Measurements from ENCODE around the gene CACNG7. TPM values are rescaled to one million over a fixed set of nuclear protein-coding genes. Genes with fewer than 3 reads are reported as not detected.

Gene CACNG7
- total RNA-seq, 2 donors from 2014 or later, result not detected

DNA sequence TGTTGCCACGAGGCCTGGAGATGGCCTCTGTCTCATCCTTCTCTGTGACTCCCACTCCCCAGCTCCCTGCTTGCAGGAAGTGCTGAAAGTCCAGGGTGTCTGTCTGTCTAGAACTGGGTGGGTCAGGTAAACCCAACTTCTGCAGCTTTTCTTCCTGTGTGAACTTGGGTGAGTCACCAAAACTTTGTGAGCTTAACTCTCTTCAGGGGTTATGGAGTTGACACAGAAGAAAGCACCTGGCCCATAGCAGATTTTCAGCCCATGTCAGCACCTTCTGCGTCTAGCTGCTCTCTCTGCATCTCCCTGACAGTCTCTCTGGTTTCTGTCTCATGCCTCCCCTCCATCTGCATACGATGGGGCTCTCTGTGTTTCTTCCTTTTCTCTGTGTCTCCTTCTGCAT lies 4.2 kb upstream of the CACNG7 start:
- H3K9me3 Mint-ChIP-seq, result no peaks in the 10 kb centered on the region
- H3K4me1 Mint-ChIP-seq (ENCODE audit: low read depth), result peaks cover 32% of the 10 kb centered on the region
- H3K27ac Mint-ChIP-seq, result no peak overlapping the region
- ATAC-seq (replicated peaks in 1 of 2) (no peak), DNase-seq (no peak)
- no peak overlapping the region for H3K4me3 Mint-ChIP-seq
- peaks cover 65% of the 10 kb centered on the region for H3K27me3 Mint-ChIP-seq (ENCODE audit: low read depth)
- H3K36me3 Mint-ChIP-seq (ENCODE audit: insufficient read depth in 2 of 2), result peaks cover 0 to 2% of the 10 kb centered on the region in 2 donors

DNA sequence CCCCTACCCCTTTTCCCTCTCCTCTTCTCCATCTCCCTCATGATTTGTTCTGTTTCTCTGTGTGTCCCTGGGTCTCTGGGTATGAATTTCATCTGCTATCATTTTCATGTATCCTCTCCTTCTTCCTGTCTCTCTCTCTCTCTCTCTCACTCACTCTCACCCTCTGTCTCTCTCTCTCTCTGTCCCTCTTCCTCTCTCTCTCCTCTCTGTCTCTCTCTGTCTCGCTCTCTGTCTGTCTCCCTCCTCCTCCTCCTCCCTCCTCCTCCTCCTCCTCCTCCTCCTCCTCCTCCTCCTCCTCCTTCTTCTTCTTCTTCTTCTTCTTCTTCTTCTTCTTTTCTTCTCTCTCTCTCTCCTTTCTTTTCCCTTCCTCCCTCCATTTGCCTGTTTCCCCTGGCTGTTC lies 3.3 kb upstream of the CACNG7 start:
- Mint-ChIP-seq H3K36me3 (ENCODE audit: insufficient read depth in 2 of 2) (peaks cover 0 to 2% of the 10 kb centered on the region in 2 donors), H3K9me3 (no peaks in the 10 kb centered on the region), H3K4me3 (no peak overlapping the region), H3K27ac (no peak overlapping the region), H3K4me1 (ENCODE audit: low read depth) (peaks cover 32% of the 10 kb centered on the region), H3K27me3 (ENCODE audit: low read depth) (peaks cover 74% of the 10 kb centered on the region)
- ATAC-seq (replicated peaks in 1 of 2) (no peak), DNase-seq (no peak)

DNA sequence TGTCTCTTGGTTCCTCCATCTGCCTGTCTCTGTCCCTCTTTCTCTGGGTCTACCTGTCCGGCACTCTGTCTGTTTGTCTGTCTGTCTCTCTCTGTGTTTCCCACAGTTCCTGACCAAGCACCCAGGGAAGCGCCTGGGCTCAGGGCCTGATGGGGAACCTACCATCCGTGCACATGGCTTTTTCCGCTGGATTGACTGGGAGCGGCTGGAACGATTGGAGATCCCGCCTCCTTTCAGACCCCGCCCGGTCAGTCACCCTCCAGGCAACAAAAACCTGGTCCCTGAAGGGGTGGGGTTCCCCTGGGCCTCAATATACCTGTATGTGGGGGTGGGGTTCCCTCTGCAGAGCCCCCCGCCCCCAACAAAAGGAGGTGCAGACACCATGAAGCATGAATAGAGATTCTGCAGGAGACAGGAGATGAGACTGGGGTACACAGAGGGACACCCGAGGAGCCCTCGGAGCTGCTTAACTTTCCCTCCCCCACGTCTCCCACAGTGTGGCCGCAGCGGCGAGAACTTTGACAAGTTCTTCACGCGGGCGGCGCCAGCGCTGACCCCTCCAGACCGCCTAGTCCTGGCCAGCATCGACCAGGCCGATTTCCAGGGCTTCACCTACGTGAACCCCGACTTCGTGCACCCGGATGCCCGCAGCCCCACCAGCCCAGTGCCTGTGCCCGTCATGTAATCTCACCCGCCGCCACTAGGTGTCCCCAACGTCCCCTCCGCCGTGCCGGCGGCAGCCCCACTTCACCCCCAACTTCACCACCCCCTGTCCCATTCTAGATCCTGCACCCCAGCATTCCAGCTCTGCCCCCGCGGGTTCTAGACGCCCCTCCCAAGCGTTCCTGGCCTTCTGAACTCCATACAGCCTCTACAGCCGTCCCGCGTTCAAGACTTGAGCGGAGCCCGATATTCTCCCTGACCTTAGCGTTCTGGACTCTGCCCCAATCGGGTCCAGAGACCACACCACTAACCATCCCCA lies 2.6 kb upstream of the CACNG7 start:
- Mint-ChIP-seq H3K27me3 (ENCODE audit: low read depth) (peaks cover 81% of the 10 kb centered on the region), H3K27ac (no peak overlapping the region), H3K9me3 (no peaks in the 10 kb centered on the region), H3K4me1 (ENCODE audit: low read depth) (peaks cover 32% of the 10 kb centered on the region), H3K36me3 (ENCODE audit: insufficient read depth in 2 of 2) (peaks cover 0 to 2% of the 10 kb centered on the region in 2 donors), H3K4me3 (peak overlapping the region in 1 of 2 donors; percentile 44)
- DNase-seq (peak; percentile 79 to 81), ATAC-seq (replicated peaks in 1 of 2) (peak; percentile 56 to 57)

DNA sequence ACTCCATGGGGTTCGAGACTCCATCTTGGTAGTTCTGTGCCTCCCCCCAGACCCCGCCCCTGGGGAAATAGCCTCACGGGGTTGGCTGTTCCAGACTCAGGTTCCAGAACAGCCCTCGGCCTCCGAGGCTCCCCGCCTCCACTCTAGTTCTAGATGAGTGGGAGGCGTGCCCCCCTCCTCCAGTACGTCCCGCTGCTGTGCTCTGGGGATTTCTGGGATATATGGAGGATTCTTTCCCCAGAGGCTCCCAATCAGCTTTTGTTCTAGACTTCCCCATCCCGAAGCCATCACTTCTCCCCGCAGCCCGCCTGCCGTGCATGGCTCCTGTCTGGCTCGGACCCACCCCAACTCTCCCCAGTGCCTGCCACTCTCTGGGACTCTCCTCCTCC lies 1.9 kb upstream of the CACNG7 start:
- peaks cover 32% of the 10 kb centered on the region for H3K4me1 Mint-ChIP-seq (ENCODE audit: low read depth)
- H3K4me3 Mint-ChIP-seq, result peak overlapping the region; percentile 30 to 44
- peaks cover 0 to 2% of the 10 kb centered on the region in 2 donors for H3K36me3 Mint-ChIP-seq (ENCODE audit: insufficient read depth in 2 of 2)
- H3K9me3 Mint-ChIP-seq, result no peaks in the 10 kb centered on the region
- no peak overlapping the region for H3K27ac Mint-ChIP-seq
- no peak for ATAC-seq (replicated peaks in 1 of 2)
- H3K27me3 Mint-ChIP-seq (ENCODE audit: low read depth), result peaks cover 86% of the 10 kb centered on the region
- no peak for DNase-seq

DNA sequence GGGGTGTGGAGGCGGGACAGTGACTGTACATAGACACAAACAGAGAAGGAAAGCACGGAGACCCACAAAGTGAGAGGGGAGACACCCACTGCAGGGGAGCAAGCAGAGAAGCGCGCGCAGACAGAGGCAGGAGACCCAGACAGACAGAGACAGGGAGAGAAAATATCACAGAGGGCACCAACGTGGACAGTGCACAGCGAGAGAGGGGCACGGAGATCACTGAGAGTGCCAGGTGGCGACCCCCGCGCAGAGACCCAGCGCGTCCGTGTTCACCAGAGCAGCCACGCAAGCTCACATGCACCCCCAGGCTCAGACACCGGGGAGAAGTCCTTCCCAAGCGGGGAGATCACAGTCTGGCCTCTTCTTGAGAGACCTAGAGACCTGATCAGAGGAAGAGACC lies 1.4 kb upstream of the CACNG7 start:
- peaks cover 32% of the 10 kb centered on the region for H3K4me1 Mint-ChIP-seq (ENCODE audit: low read depth)
- ATAC-seq (replicated peaks in 1 of 2), result peak; percentile 9 to 10

DNA sequence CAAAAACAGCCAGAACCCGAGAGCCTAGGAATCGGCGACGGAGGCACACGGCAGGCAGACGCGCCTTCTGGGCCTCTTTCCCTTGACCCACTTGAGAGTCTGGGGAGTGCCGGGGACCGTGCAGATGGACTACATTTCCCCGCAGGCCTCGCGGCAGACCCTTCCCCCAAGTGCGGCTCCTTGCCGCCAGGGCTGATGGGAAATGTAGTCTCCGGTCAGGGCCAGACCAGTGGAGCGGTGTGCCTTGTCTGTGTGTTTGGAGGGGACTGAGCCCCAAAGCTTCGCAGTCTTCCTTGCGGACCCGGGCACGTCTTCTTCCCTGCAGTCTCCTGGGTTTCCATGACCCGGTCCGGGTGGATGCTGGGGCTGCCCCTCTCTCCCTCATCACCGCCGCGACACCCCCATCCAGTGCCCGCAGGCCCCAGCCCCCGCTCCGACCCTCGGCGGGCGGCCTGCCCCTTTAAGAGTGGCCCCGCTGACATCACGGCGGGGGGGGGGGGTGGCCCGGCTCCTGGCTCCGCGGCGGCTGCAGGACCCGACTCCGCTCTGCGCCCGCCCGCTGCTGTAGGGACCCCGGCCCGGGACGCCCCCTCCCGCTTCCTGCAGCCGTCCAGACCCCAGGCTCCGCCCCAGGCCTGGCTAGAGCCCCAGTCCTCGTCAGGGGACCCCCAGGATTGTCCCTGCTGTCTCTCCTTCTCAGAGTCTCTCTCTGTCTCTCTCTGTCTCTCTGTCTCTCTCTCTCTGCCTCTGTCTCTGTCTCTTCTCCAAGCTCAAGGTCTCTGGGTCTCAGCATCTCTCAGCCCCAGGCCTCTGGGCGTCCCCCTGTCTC lies 758 bp upstream of the CACNG7 start:
- DNase-seq, result peak; percentile 67 to 71
- peaks cover 32% of the 10 kb centered on the region for H3K4me1 Mint-ChIP-seq (ENCODE audit: low read depth)
- peak overlapping the region; percentile 44 to 78 for H3K4me3 Mint-ChIP-seq
- H3K27ac Mint-ChIP-seq, result no peak overlapping the region
- H3K9me3 Mint-ChIP-seq, result no peaks in the 10 kb centered on the region
- peaks cover 0 to 2% of the 10 kb centered on the region in 2 donors for H3K36me3 Mint-ChIP-seq (ENCODE audit: insufficient read depth in 2 of 2)
- H3K27me3 Mint-ChIP-seq (ENCODE audit: low read depth), result peaks cover 83% of the 10 kb centered on the region
- peak; percentile 93 to 95 for ATAC-seq (replicated peaks in 1 of 2)

More for the DNA sequence above, 1.4 kb upstream of the CACNG7 start:
- no peaks in the 10 kb centered on the region for H3K9me3 Mint-ChIP-seq
- H3K27ac Mint-ChIP-seq, result no peak overlapping the region
- DNase-seq, result no peak
- H3K36me3 Mint-ChIP-seq (ENCODE audit: insufficient read depth in 2 of 2), result peaks cover 0 to 2% of the 10 kb centered on the region in 2 donors
- peaks cover 83% of the 10 kb centered on the region for H3K27me3 Mint-ChIP-seq (ENCODE audit: low read depth)
- H3K4me3 Mint-ChIP-seq, result peak overlapping the region; percentile 30 to 31

DNA sequence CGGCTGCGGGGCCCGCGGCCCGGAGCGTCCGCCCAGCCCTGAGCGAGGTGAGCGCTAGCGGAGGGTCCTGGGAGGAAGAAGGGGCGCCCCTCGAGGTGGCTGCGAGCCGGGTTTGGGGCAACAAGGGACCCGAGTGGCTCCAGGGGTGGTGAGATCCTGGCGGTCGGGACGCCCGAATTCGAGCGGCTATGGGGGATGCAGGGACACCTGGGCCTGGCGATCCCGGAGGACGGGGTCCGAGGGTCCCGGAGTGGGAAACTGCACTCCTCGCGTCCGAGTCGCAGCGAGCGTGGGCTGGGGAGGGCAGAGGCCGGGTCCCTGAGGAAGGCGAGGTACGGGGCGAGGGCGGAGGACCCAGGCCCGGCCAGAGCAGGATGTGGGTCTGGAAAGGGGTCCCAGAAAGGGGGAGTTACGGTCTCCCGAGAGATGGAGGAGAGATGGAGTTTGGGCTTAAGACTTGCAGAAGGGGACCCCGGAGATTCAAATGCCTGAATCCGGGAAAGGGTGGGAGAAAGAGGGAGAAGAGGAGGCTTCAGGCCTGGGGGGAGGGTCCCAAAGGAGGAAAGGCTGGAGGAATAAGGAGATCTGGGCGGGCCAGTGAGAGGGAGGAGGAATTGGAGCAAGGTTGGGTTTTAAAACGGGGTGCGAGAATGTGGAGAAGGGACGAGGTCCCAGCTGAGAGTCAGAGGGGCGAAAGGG lies 542 bp downstream of the CACNG7 start:
- peaks cover 77% of the 10 kb centered on the region for H3K27me3 Mint-ChIP-seq (ENCODE audit: low read depth)
- DNase-seq, result no peak
- H3K36me3 Mint-ChIP-seq (ENCODE audit: insufficient read depth in 2 of 2), result peaks cover 0 to 2% of the 10 kb centered on the region in 2 donors
- H3K27ac Mint-ChIP-seq, result no peak overlapping the region
- H3K9me3 Mint-ChIP-seq, result no peaks in the 10 kb centered on the region
- ATAC-seq (replicated peaks in 1 of 2), result no peak
- H3K4me1 Mint-ChIP-seq (ENCODE audit: low read depth), result peaks cover 32% of the 10 kb centered on the region
- no peak overlapping the region for H3K4me3 Mint-ChIP-seq

DNA sequence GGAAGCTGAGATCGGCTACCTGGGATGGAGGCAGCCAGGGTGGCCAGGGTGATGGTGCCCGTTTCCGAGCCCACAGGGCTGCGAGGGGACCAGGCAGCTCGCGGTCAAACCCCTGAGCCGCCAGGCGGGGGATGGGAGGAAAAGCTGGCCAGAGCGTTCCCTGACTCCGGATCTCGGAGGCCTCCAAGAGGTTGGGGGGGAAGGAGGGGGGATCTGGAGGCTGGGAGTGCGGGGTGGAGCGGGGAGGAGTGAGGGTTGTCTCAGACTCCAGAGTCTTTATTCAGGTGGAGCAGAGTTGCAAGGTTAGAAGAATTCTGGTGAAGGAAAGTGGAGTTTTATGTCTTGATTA lies 1.1 kb downstream of the CACNG7 start:
- ATAC-seq (replicated peaks in 1 of 2) (no peak), DNase-seq (no peak)
- no peak overlapping the region for H3K4me3 Mint-ChIP-seq
- H3K9me3 Mint-ChIP-seq, result peaks cover 0 to 3% of the 10 kb centered on the region in 2 donors
- H3K27me3 Mint-ChIP-seq (ENCODE audit: low read depth), result peaks cover 77% of the 10 kb centered on the region
- no peak overlapping the region for H3K27ac Mint-ChIP-seq
- peaks cover 32% of the 10 kb centered on the region for H3K4me1 Mint-ChIP-seq (ENCODE audit: low read depth)
- peaks cover 0 to 2% of the 10 kb centered on the region in 2 donors for H3K36me3 Mint-ChIP-seq (ENCODE audit: insufficient read depth in 2 of 2)

DNA sequence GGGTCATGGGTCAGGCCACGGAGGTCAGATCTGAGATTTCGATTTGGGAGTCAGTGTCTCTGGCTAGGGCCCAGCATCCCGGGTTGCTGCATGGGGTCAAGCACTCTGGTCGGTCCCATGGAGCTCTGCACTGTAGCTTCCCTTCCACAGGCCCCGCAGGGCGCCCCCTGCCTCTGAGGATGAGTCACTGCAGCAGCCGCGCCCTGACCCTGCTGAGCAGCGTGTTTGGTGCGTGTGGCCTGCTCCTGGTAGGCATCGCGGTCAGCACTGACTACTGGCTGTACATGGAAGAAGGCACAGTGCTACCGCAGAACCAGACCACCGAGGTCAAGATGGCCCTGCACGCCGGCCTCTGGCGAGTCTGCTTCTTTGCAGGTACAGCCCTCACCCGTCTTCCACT lies 3.6 kb downstream of the CACNG7 start:
- Mint-ChIP-seq H3K27ac (no peak overlapping the region), H3K27me3 (ENCODE audit: low read depth) (peaks cover 56% of the 10 kb centered on the region), H3K36me3 (ENCODE audit: insufficient read depth in 2 of 2) (peaks cover 0 to 2% of the 10 kb centered on the region in 2 donors), H3K4me1 (ENCODE audit: low read depth) (peaks cover 13% of the 10 kb centered on the region), H3K4me3 (no peak overlapping the region), H3K9me3 (peaks cover 0 to 3% of the 10 kb centered on the region in 2 donors)
- DNase-seq (peak in 1 of 2 donors; percentile 35), ATAC-seq (replicated peaks in 1 of 2) (no peak)

DNA sequence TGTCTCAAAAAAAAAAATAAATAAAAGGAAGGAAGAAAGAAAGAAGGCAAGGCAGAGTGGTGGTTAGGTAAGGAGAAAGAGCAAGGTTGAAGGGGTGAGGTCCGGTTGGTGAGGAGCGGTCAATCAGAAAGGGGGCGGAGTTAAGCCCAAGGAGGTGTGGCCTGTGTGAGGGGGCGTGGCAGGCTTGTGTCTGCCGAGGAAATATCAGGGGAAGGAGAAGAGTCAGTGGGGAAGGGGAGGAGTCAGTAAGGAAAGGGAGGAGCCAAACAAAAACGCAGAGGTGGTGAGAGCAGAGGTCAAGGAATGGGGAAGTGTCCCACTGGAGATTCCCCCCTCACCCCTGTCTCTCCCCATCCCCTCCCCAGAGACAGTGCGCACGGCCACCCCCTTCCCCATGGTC lies 5.9 kb downstream of the CACNG7 start:
- no peak for DNase-seq
- H3K27ac Mint-ChIP-seq, result no peak overlapping the region
- ATAC-seq (replicated peaks in 1 of 2), result no peak
- H3K36me3 Mint-ChIP-seq (ENCODE audit: insufficient read depth in 2 of 2), result no peaks in the 10 kb centered on the region
- H3K4me3 Mint-ChIP-seq, result no peak overlapping the region
- H3K4me1 Mint-ChIP-seq (ENCODE audit: low read depth), result no peaks in the 10 kb centered on the region
- peaks cover 0 to 3% of the 10 kb centered on the region in 2 donors for H3K9me3 Mint-ChIP-seq
- peaks cover 35% of the 10 kb centered on the region for H3K27me3 Mint-ChIP-seq (ENCODE audit: low read depth)

DNA sequence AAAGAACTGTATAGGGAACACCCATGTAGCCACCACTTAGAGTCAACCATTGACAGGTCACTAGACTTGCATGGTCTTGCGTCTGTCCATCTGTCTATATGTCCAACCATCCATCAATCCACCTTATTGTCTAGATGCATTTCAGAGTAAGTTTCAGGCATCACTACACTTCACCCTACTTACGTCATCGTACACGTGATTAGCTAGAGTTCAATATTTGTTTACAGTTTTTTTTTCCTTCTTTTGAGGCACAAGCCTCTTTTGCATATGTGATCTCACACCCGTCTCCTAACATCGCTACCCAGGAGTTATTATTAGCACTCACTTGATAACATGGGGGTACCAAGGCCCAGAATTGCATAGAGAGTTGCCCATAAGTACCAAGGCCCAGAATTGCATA lies 6.9 kb downstream of the CACNG7 start:
- Mint-ChIP-seq H3K9me3 (peaks cover 0 to 3% of the 10 kb centered on the region in 2 donors), H3K27me3 (ENCODE audit: low read depth) (peaks cover 25% of the 10 kb centered on the region), H3K36me3 (ENCODE audit: insufficient read depth in 2 of 2) (no peaks in the 10 kb centered on the region), H3K27ac (no peak overlapping the region), H3K4me1 (ENCODE audit: low read depth) (no peaks in the 10 kb centered on the region), H3K4me3 (no peak overlapping the region)
- DNase-seq (no peak), ATAC-seq (replicated peaks in 1 of 2) (no peak)

DNA sequence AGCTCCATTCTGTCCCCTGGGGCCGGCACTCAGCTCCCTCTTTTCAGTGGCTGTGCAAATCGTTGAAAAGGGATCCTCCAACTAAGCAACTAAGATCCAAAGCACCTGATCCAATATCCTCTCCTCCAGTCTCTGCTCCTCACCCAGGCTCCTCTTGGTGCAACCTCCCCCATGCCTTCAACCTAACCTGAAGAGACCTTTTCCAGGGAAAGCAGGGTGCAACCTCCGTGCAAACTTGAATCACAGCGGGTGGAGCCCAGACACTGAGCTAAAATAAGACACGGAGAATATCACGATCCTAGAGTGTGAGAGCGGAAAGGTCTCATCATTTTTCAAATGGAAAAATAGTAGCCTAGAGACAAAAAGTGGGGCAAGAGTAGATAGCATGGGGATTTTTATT lies 8.3 kb downstream of the CACNG7 start:
- no peak overlapping the region for H3K27ac Mint-ChIP-seq
- no peak overlapping the region for H3K4me3 Mint-ChIP-seq
- H3K27me3 Mint-ChIP-seq (ENCODE audit: low read depth), result peaks cover 12% of the 10 kb centered on the region
- no peaks in the 10 kb centered on the region for H3K36me3 Mint-ChIP-seq (ENCODE audit: insufficient read depth in 2 of 2)
- peaks cover 0 to 3% of the 10 kb centered on the region in 2 donors for H3K9me3 Mint-ChIP-seq
- ATAC-seq (replicated peaks in 1 of 2), result no peak
- no peak for DNase-seq
- no peaks in the 10 kb centered on the region for H3K4me1 Mint-ChIP-seq (ENCODE audit: low read depth)

Measured in activated T-cell treated with anti-CD3 and anti-CD28 coated beads, Interleukin-2, amount 50 U/mL, for 72 hours (primary cell).